GM12875 (cell line): ENCODE measurements around the gene IGFBP3.

Experiments
- H3K4me3 ChIP-seq: one replicate; pipeline ENCODE4 v1.5.1; 2011; ENCODE audit warnings: low read depth, low read length, control low read depth
- TF ChIP-seq, protein P1 (sequence below): IDR thresholded peaks from 2 replicates; pipeline ENCODE4 v1.5.1; 2011; ENCODE audit warnings: low read depth, mild to moderate bottlenecking, control low read depth, inconsistent platforms, low read length, moderate library complexity, borderline replicate concordance; ENCODE audit not compliant: insufficient read depth

IGFBP3 gene

DNA sequence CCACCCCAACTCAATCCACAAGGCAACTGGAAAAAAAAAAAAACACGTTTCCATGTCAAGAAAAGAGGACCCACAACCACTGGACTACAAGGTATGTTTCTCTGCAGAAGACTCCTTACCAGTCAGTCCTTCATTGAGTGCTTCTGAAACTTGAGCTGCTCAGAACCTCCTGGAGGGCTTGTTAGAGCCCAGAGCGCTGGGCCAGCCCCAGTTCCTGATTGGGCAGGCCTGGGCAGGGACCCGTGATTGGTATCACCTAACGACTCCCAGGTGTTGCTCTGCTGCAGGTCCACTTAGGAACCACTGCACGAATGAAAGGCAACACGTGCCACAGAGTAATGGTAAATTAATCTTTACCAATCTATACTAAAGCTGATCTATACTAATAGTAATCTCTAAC lies 47.7 kb downstream of the IGFBP3 start:
- H3K4me3 ChIP-seq: no peak overlapping the region
- TF ChIP-seq, protein P1, sequence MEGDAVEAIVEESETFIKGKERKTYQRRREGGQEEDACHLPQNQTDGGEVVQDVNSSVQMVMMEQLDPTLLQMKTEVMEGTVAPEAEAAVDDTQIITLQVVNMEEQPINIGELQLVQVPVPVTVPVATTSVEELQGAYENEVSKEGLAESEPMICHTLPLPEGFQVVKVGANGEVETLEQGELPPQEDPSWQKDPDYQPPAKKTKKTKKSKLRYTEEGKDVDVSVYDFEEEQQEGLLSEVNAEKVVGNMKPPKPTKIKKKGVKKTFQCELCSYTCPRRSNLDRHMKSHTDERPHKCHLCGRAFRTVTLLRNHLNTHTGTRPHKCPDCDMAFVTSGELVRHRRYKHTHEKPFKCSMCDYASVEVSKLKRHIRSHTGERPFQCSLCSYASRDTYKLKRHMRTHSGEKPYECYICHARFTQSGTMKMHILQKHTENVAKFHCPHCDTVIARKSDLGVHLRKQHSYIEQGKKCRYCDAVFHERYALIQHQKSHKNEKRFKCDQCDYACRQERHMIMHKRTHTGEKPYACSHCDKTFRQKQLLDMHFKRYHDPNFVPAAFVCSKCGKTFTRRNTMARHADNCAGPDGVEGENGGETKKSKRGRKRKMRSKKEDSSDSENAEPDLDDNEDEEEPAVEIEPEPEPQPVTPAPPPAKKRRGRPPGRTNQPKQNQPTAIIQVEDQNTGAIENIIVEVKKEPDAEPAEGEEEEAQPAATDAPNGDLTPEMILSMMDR: no peak

DNA sequence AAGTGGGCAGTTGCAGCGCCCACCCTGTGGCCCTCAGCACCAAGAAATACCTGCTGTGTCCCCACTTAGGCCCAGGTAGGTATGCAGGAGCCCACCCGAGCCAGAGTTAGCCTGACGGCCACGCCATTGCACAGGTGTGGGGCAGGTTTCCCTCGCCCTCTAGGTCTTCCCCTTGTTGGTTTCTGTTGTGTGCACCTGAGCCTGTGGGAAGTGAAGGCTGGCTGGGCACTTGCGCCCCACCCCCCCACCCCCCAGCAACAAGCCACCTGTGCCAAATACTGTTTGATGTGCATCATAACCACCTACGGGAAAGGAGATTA lies 48.1 kb downstream of the IGFBP3 start, which contains the start of gene CCDC201:
Gene CCDC201 (minus strand): TSS at position 48 of the 320 bp plus-strand sequence. CDS start 75 bp downstream, outside the sequence.
- TF ChIP-seq, protein P1: no peak
- no peak within 1 kb of the TSS for H3K4me3 ChIP-seq

DNA sequence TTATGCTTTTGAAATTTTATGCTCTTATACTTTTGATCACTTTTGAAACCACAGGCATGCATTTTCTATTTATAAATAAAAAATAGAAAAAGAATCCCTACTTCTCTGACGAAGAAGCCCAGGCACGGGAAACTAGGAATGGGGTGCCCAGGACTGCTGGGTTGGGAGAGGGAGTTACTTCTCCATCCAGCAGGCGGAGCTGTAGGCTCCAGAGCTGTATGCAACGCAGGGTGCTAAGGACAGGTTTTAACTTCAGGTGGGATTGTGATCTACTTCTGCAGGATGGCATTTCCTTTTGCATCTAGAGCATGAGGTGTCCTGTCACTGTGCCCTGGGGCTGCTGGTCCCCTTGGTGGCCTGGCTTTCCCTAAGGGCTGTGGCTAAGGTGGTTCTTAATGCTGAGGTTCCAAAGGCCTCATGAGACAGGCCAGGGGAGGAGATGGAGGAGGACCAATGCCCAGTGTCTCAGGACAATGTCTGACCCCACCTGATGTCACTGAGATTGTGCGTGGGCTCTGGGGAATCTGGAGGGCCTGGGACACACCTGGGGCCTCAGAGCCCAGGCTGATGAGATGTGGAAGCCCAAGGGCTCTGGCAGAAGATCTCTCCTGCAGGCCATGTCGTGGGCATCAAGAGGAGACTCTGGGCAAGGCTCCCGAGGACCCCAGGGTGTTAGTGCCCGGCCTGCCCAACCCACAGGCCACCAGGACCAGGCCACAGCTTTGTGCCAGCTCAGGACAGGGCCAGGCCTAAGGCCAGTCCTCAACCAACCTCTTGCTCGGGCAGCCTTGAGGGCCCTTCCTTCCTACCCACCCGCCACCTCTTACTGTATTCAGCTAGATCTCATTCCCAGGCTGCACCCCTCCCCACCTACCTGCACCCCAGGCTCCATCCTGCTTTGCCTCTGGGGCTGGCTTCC lies 48.7 kb downstream of the IGFBP3 start:
- TF ChIP-seq, protein P1: peak; percentile 69
- no peak overlapping the region for H3K4me3 ChIP-seq

DNA sequence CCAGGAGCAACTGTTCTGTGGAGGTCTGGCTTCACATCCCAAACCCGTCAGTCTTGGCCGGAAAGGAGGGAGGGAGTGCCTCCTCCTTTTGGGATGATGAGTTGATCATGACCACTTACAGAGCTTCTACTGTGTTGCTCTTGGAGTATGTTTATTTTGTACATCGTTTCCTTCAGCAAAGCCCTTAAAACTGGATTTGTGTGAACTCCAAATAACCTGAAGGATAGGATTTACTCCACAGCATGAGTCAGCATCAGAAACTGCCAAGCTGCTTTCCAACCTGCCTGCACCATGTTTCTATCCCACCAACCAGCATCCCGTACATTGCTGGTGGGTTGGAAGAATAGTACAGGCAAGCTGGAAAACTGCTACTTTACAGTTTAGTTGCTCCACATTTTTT lies 51.6 kb downstream of the IGFBP3 start:
- H3K4me3 ChIP-seq: no peak overlapping the region
- TF ChIP-seq, protein P1: no peak

DNA sequence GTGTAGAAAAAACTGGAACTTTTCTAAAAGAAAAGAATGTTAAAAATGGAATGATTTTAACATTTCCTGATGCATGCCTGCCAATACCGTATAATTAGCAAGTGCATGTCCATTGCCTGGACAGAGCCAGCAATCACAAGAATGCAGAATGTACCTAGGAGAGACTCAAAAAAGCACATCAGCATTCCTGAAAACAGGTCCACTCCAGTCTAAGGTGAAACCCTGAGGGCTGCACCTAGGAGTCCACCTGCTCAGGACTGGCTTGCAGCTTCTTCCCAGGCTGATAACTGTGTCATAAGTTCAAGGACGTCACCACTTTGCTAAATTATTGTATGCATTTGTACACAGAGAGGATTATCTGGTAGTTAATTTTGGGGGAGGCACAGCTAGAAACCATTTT lies 53.6 kb downstream of the IGFBP3 start:
- TF ChIP-seq, protein P1: no peak
- no peak overlapping the region for H3K4me3 ChIP-seq

DNA sequence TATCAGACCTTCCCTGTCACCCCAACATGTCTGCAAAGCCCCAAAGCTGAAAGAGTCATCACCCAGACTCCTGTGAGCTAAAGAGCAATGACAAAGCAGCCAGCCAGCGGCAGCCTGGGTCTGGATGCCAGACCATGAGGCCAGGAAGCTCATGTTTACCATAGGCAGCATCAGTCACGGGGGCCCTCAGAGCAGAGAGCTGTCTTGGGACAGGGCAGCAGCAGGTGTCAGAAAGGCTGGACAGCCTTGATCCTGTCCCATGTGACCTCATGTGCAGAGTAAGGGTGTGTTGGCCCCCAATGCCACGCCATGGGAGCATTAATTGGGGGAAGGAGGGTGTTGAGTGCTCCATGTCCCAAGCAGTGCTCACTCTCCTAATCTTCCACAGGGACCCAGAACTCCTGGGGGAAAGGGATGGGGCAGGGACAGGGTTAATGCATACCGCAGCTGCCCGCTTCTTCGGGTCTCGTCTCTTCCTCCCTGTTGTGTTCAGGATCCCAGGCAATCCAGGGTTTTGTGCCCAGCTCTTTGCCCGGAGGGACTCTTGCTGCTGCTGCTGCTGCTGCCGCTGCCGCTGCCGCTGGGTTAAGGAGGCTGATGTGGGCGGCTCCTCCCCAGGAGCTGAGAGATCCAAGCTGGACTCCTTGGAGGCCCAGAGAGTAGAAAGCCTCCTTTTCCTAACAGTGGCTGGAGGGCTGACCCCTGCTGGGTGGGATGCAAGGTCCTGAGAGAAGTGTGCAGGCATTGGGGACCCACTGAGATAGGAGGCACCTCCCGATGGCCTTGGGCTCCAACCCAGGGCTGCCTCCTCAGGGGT lies 55.3 kb downstream of the IGFBP3 start:
- TF ChIP-seq, protein P1: no peak
- no peak overlapping the region for H3K4me3 ChIP-seq
